B cell (primary cell): ENCODE measurements around the gene PDE4A. TPM values are rescaled to one million over a fixed set of nuclear protein-coding genes. Genes with fewer than 3 reads are reported as not detected.

Source experiments
- ATAC-seq: fragments of 200-7000 bp; cut with Tn5 transposase; one replicate; pipeline ENCODE4 v1.10.0; 2021; ENCODE audit warnings: low read depth, mild to moderate bottlenecking, moderate number of reproducible peaks, moderate library complexity
- CTCF ChIA-PET: fragments of 350-600 bp; sonication (Branson Sonifier 250); formaldehyde crosslinking; loops from one replicate; lab custom pipeline; 2021; ENCODE audit warnings: antibody characterized with exemption, inconsistent platforms; lab: Charles Lee
- POLR2A ChIA-PET: fragments of 350-600 bp; sonication (Branson Sonifier 250); formaldehyde crosslinking; loops from one replicate; lab custom pipeline; 2021; ENCODE audit warnings: antibody characterized with exemption; lab: Charles Lee
- DNase-seq: peaks from one replicate; pipeline ENCODE4 v3.0.0; 2013
- H2AFZ ChIP-seq: 2 replicates; pipeline ENCODE4 v1.6.1; 2012; ENCODE audit warnings: mild to moderate bottlenecking, low read depth, low read length; ENCODE audit not compliant: insufficient read depth, poor library complexity, severe bottlenecking
- H3K27ac ChIP-seq, 2 donors: 1 replicate in 1 of 2; 2 replicates in 1 of 2; pipeline ENCODE4 v1.5.1; 2012 to 2013; ENCODE audit warnings: low read length in 2 of 2, mild to moderate bottlenecking in 2 of 2, moderate library complexity in 1 of 2
- H3K27me3 ChIP-seq, 4 experiments: fragments of 200-600 bp in 1 of 4; sonication (generic) in 1 of 4; replicated peaks in 1 of 4; 1 replicate in 2 of 4; 2 replicates in 2 of 4; pipeline versions ENCODE4 v1.6.1 to v1.7.0; 2013 to 2016; ENCODE audit warnings: low read length in 3 of 4, mild to moderate bottlenecking in 2 of 4, mixed read lengths in 1 of 4, moderate library complexity in 1 of 4; ENCODE audit not compliant: insufficient read depth in 4 of 4, control insufficient read depth in 3 of 4; ENCODE audit errors: control extremely low read depth in 1 of 4
- H3K36me3 ChIP-seq, 2 experiments: replicated peaks in 1 of 2; 1 replicate in 1 of 2; 2 replicates in 1 of 2; pipeline versions ENCODE4 v1.6.1 to v1.7.1; 2013; ENCODE audit warnings: low read length in 1 of 2; ENCODE audit not compliant: insufficient read depth in 2 of 2, control insufficient read depth in 1 of 2; ENCODE audit errors: control extremely low read depth in 1 of 2, extremely low read depth in 1 of 2
- H3K4me1 ChIP-seq, 2 donors: fragments of 200-600 bp in 1 of 2; sonication (generic) in 1 of 2; 1 replicate in 1 of 2; 2 replicates in 1 of 2; pipeline versions ENCODE4 v1.5.1 to v1.6.1; 2013 to 2017; ENCODE audit warnings: low read length in 2 of 2; ENCODE audit not compliant: control insufficient read depth in 2 of 2, insufficient read depth in 2 of 2
- H3K4me2 ChIP-seq: replicated peaks from 2 replicates; pipeline ENCODE3; 2012; ENCODE audit warnings: mild to moderate bottlenecking, low read depth, low read length; ENCODE audit not compliant: poor library complexity, severe bottlenecking
- H3K4me3 ChIP-seq, 5 experiments: fragments of 200-600 bp in 1 of 5; sonication (generic) in 1 of 5; 1 replicate in 3 of 5; 2 replicates in 2 of 5; pipeline versions ENCODE4 v1.5.1 to v1.7.0; 2011 to 2016; ENCODE audit warnings: low read length in 4 of 5, mild to moderate bottlenecking in 4 of 5, low read depth in 2 of 5, control low read depth in 1 of 5, moderate library complexity in 1 of 5; ENCODE audit not compliant: insufficient read depth in 1 of 5; ENCODE audit errors: control extremely low read depth in 1 of 5, extremely low read depth in 1 of 5
- H3K79me2 ChIP-seq: fragments of 200-600 bp; sonication (generic); one replicate; pipeline ENCODE4 v1.6.0; 2016; ENCODE audit warnings: low read length; ENCODE audit not compliant: control insufficient read depth, insufficient read depth
- H3K9ac ChIP-seq: fragments of 200-600 bp; sonication (generic); 2 replicates; pipeline ENCODE4 v1.6.1; 2017; ENCODE audit warnings: mild to moderate bottlenecking, low read length, moderate library complexity
- H3K9me3 ChIP-seq, 3 donors: one replicate each; pipeline versions ENCODE4 v1.6.1 to v1.7.1; 2013; ENCODE audit warnings: low read length in 2 of 3; ENCODE audit not compliant: control insufficient read depth in 2 of 3, insufficient read depth in 1 of 3; ENCODE audit errors: control extremely low read depth in 1 of 3
- H4K20me1 ChIP-seq: 2 replicates; pipeline ENCODE4 v1.6.0; 2012; ENCODE audit warnings: mild to moderate bottlenecking, low read length; ENCODE audit not compliant: insufficient read depth, control insufficient read depth, poor library complexity, severe bottlenecking
- H3K27ac Mint-ChIP-seq: one replicate; pipeline ENCODE4 v1.8.0; 2021; ENCODE audit warnings: mixed read lengths
- H3K27me3 Mint-ChIP-seq: one replicate; pipeline ENCODE4 v1.8.0; 2021; ENCODE audit warnings: mixed read lengths
- H3K4me1 Mint-ChIP-seq: one replicate; pipeline ENCODE4 v1.8.0; 2021; ENCODE audit warnings: mixed read lengths
- H3K4me3 Mint-ChIP-seq: one replicate; pipeline ENCODE4 v1.8.0; 2021; ENCODE audit warnings: mixed read lengths
- H3K9me3 Mint-ChIP-seq: one replicate; pipeline ENCODE4 v1.8.0; 2022; ENCODE audit warnings: mixed read lengths; ENCODE audit not compliant: insufficient read depth
- EZH2 ChIP-seq: IDR thresholded peaks from 2 replicates; pipeline ENCODE4 v1.6.1; 2012; ENCODE audit warnings: borderline replicate concordance, low read depth, mild to moderate bottlenecking, moderate library complexity, low read length; ENCODE audit not compliant: insufficient read depth, poor library complexity, severe bottlenecking
- WGBS: methylation state at CpG from one replicate; pipeline ENCODE4 v1.1.5; 2013; ENCODE audit warnings: missing lambda C conversion rate; ENCODE audit not compliant: insufficient coverage; 5-methylcytosine and 5-hydroxymethylcytosine counted together
- intact Hi-C: fragments of 100-400 bp; cut with micrococcal nuclease; formaldehyde crosslinking; loops from one replicate; pipeline ENCODE4 v1.10.0; 2022
- polyA plus RNA-seq: library from polyadenylated mRNA; depleted of rRNA; stranded (reverse); fragments of >200 nt; gene quantifications from 2 replicates; pipeline ENCODE4 v1.2.3, GENCODE V29; 2012
- total RNA-seq, 2 donors: library from RNA; stranded (reverse); fragments of 120-200 nt in 1 of 2; gene quantifications; 1 replicate in 1 of 2; 2 replicates in 1 of 2; pipeline versions ENCODE4 v1.2.3 to v1.2.4, GENCODE V29; 2013 to 2022
- TF ChIP-seq, protein P1 (sequence below): fragments of 200-600 bp; IDR thresholded peaks from one replicate; pipeline ENCODE4 v1.8.0; 2022; ENCODE audit warnings: antibody characterized with exemption, mild to moderate bottlenecking

PDE4A gene
- total and polyA plus RNA-seq, 2 donors (not counting 1 experiment from before 2014, with no cell fraction given), result 1.5 to 10.9 TPM

DNA sequence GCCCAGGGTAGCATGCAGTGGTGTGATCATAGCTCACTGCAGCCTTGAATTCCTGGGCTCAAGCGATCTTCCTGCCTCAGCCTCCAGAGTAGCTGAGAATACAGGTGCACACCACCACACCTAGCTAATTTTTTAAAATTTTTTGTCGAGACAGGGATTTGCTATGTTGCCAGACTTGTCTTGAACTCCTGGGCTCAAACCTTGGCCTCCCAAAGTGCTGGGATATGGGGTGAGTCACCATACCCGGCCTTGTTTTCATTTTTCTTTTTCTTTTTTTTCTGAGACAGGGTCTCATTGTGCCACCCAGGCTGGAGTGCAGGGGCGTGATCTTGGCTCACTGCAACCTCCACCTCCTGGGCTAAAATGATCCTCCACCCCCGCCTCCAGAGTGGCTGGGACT is 44.1 kb downstream of the PDE4A start:
- CTCF ChIA-PET, result interaction anchor here (0.6 to 0.9 kb wide), 2 partner anchors 21 to 373 kb away, joined by 3 to 5 read pairs; no protein-coding TSS in a partner anchor
- Histone ChIP-seq H3K9ac (no peak overlapping the region), H2AFZ (no peak overlapping the region), H4K20me1 (no peaks in the 10 kb centered on the region), H3K4me3 (no peak overlapping the region), H3K4me2 (no peak overlapping the region), H3K79me2 (no peaks in the 10 kb centered on the region), H3K27ac (no peak overlapping the region), H3K9me3 (peaks cover 0 to 3% (median 0%) of the 10 kb centered on the region in 3 donors), H3K36me3 (no peaks in the 10 kb centered on the region), H3K27me3 (no peaks in the 10 kb centered on the region), H3K4me1 (peaks cover 7 to 8% of the 10 kb centered on the region in 2 donors)
- DNase-seq (no peak), ATAC-seq (no peak)
- Mint-ChIP-seq H3K4me1 (peaks cover 11% of the 10 kb centered on the region), H3K27me3 (peaks cover 6% of the 10 kb centered on the region), H3K4me3 (no peak overlapping the region), H3K9me3 (no peaks in the 10 kb centered on the region), H3K27ac (no peak overlapping the region)
- POLR2A ChIA-PET, result no interaction called here
- 93% methylated on average over 2 of the region's 5 CpGs for WGBS
- TF ChIP-seq, protein P1, sequence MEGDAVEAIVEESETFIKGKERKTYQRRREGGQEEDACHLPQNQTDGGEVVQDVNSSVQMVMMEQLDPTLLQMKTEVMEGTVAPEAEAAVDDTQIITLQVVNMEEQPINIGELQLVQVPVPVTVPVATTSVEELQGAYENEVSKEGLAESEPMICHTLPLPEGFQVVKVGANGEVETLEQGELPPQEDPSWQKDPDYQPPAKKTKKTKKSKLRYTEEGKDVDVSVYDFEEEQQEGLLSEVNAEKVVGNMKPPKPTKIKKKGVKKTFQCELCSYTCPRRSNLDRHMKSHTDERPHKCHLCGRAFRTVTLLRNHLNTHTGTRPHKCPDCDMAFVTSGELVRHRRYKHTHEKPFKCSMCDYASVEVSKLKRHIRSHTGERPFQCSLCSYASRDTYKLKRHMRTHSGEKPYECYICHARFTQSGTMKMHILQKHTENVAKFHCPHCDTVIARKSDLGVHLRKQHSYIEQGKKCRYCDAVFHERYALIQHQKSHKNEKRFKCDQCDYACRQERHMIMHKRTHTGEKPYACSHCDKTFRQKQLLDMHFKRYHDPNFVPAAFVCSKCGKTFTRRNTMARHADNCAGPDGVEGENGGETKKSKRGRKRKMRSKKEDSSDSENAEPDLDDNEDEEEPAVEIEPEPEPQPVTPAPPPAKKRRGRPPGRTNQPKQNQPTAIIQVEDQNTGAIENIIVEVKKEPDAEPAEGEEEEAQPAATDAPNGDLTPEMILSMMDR, result no peak
- TF ChIP-seq EZH2, result no peak
- intact Hi-C loops, result no loop called here

DNA sequence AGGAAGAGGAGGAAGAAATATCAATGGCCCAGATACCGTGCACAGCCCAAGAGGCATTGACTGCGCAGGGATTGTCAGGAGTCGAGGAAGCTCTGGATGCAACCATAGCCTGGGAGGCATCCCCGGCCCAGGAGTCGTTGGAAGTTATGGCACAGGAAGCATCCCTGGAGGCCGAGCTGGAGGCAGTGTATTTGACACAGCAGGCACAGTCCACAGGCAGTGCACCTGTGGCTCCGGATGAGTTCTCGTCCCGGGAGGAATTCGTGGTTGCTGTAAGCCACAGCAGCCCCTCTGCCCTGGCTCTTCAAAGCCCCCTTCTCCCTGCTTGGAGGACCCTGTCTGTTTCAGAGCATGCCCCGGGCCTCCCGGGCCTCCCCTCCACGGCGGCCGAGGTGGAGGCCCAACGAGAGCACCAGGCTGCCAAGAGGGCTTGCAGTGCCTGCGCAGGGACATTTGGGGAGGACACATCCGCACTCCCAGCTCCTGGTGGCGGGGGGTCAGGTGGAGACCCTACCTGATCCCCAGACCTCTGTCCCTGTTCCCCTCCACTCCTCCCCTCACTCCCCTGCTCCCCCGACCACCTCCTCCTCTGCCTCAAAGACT is 46.9 kb downstream of the PDE4A start:
- H3K27me3 Mint-ChIP-seq, result peaks cover 6% of the 10 kb centered on the region
- WGBS, result 85% methylated on average over 19 of the region's 20 CpGs
- no peak for ATAC-seq
- no peaks in the 10 kb centered on the region for H3K9me3 ChIP-seq
- no peaks in the 10 kb centered on the region for H3K79me2 ChIP-seq
- intact Hi-C loops, result no loop called here
- H4K20me1 ChIP-seq, result no peaks in the 10 kb centered on the region
- H3K4me1 ChIP-seq, result no peaks in the 10 kb centered on the region
- H3K27ac Mint-ChIP-seq, result no peak overlapping the region
- H3K4me1 Mint-ChIP-seq, result no peaks in the 10 kb centered on the region
- ChIA-PET POLR2A (interaction anchor here (0.6 kb wide), 1 partner anchor 23 kb away, joined by 9 read pairs; no protein-coding TSS in a partner anchor), CTCF (interaction anchor here (0.5 kb wide), 1 partner anchor 44 kb away, joined by 5 read pairs; no protein-coding TSS in a partner anchor)
- H3K9me3 Mint-ChIP-seq, result no peaks in the 10 kb centered on the region
- H3K36me3 ChIP-seq, result no peaks in the 10 kb centered on the region
- H3K27ac ChIP-seq, result no peak overlapping the region
- no peak for TF ChIP-seq EZH2
- TF ChIP-seq, protein P1, result no peak
- DNase-seq, result no peak
- H3K4me2 ChIP-seq, result no peak overlapping the region
- H3K27me3 ChIP-seq, result no peaks in the 10 kb centered on the region
- H3K4me3 Mint-ChIP-seq, result no peak overlapping the region
- no peak overlapping the region for H2AFZ ChIP-seq
- no peak overlapping the region for H3K9ac ChIP-seq
- H3K4me3 ChIP-seq, result no peak overlapping the region
